GM12875 (cell line): Measurements from ENCODE around the gene RABL3.
"Not testable (repeated sequence)": the region's sequence is repeated elsewhere in the genome, so short reads cannot be mapped to it uniquely, and the experiment has no call there.

ENCODE experiments used
- H3K4me3 ChIP-seq: one replicate; pipeline ENCODE4 v1.5.1; 2011; ENCODE audit warnings: low read depth, low read length, control low read depth
- CTCF ChIP-seq: IDR thresholded peaks from 2 replicates; pipeline ENCODE4 v1.5.1; 2011; ENCODE audit warnings: low read depth, mild to moderate bottlenecking, control low read depth, inconsistent platforms, low read length, moderate library complexity, borderline replicate concordance; ENCODE audit not compliant: insufficient read depth

The RABL3 gene

GRCh38 chr3:120678984-120679383, 63.3 kb downstream of the RABL3 start:
- H3K4me3 ChIP-seq, result no peak overlapping the region
- no peak for TF ChIP-seq CTCF

GRCh38 chr3:120678331-120678947, 63.9 kb downstream of the RABL3 start:
- H3K4me3 ChIP-seq, result no peak overlapping the region
- no peak for TF ChIP-seq CTCF

- H3K4me3 ChIP-seq, result not testable (repeated sequence)
Observed at GRCh38 chr3:120677193-120677592, 65.1 kb downstream of the RABL3 start.

- TF ChIP-seq CTCF, result no peak
Observed at GRCh38 chr3:120673116-120673515, 69.2 kb downstream of the RABL3 start.

GRCh38 chr3:120670576-120670975, 71.7 kb downstream of the RABL3 start:
- H3K4me3 ChIP-seq, result no peak overlapping the region
- no peak for TF ChIP-seq CTCF

More at GRCh38 chr3:120673116-120673515, 69.2 kb downstream of the RABL3 start:
- H3K4me3 ChIP-seq, result no peak overlapping the region

GRCh38 chr3:120664926-120665325, 77.4 kb downstream of the RABL3 start:
- no peak for TF ChIP-seq CTCF

GRCh38 chr3:120661945-120662344, 80.4 kb downstream of the RABL3 start:
- no peak for TF ChIP-seq CTCF
- H3K4me3 ChIP-seq, result no peak overlapping the region

More at GRCh38 chr3:120664926-120665325, 77.4 kb downstream of the RABL3 start:
- H3K4me3 ChIP-seq, result no peak overlapping the region
